ENCODE measurements around the gene DRAP1. TPM values are rescaled to one million over a fixed set of nuclear protein-coding genes. Genes with fewer than 3 reads are reported as not detected.

Gene DRAP1
- total and polyA plus RNA-seq, 9 of the 15 experiments (the other 6 are each of a cell fraction or from before 2014, with no cell fraction given): 9.6 to 200 (median 92.9) TPM

DNA sequence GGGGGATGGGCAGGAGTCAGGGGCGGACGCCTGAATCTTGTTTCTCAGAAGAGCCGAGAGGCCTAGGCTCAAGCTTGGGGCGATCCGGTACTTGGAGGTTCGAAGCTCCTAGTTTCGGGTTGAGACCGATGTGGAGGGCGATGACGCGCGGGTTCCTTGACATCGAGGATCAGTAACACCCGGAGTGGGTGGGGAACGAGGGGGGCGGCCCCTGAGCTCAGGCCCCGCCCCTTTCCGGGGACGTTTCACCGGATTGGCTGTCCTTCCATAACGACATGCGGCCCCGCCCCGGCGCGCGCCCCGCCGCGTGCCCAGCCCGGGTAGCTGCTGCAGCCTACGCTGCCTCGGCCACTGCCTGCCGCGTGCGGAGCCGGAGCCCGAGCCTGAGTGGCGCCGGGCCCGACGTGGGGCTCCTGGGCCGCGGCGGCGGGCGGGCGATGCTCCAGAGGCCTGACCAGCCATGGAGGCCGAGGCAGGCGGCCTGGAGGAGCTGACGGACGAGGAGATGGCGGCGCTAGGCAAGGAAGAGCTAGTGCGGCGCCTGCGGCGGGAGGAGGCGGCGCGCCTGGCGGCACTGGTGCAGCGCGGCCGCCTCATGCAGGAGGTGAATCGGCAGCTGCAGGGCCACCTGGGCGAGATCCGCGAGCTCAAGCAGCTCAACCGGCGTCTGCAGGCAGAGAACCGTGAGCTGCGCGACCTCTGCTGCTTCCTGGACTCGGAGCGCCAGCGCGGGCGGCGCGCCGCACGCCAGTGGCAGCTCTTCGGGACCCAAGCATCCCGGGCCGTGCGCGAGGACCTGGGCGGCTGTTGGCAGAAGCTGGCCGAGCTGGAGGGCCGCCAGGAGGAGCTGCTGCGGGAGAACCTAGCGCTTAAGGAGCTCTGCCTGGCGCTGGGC is 28.7 kb upstream of the DRAP1 start, which contains the start of gene CCDC85B (continued):
- TF ChIP-seq, protein P1, sequence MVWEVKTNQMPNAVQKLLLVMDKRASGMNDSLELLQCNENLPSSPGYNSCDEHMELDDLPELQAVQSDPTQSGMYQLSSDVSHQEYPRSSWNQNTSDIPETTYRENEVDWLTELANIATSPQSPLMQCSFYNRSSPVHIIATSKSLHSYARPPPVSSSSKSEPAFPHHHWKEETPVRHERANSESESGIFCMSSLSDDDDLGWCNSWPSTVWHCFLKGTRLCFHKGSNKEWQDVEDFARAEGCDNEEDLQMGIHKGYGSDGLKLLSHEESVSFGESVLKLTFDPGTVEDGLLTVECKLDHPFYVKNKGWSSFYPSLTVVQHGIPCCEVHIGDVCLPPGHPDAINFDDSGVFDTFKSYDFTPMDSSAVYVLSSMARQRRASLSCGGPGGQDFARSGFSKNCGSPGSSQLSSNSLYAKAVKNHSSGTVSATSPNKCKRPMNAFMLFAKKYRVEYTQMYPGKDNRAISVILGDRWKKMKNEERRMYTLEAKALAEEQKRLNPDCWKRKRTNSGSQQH (CRISPR knock-in tag; IDR thresholded peaks at IDR 0.05): peak; percentile 64; the same call in 1 of the 2 replicates
- TF ChIP-seq MCM5 (IDR thresholded peaks at IDR 0.05; ENCODE audit: low read depth) (no peak), HDAC8 (tag; IDR thresholded peaks at IDR 0.05) (0 out of 2 replicates have a peak, but pooled peaks have one; percentile 43), SRSF1 (IDR thresholded peaks at IDR 0.05; ENCODE audit: low read depth, low read length) (no peak), POLR3A (IDR thresholded peaks at IDR 0.05; ENCODE audit: borderline replicate concordance, extremely low read depth, insufficient read depth, insufficient read length) (no peak), NFIC (IDR thresholded peaks at IDR 0.05) (peak; percentile 22; the same call in 1 of the 2 replicates), ZNF3 (CRISPR knock-in tag; IDR thresholded peaks at IDR 0.05) (no peak), ZNF23 (CRISPR knock-in tag; IDR thresholded peaks at IDR 0.05) (no peak), ZNF146 (CRISPR knock-in tag; IDR thresholded peaks at IDR 0.05; ENCODE audit: unreplicated experiment) (no peak), ZNF76 (CRISPR knock-in tag; IDR thresholded peaks at IDR 0.05; ENCODE audit: borderline replicate concordance) (peak; percentile 84; the same call in 1 of the 2 replicates), ZSCAN29 (IDR thresholded peaks at IDR 0.05) (no peak), EP300 (IDR thresholded peaks at IDR 0.05; ENCODE audit: low read length) (no peak), RFX7 (CRISPR knock-in tag; IDR thresholded peaks at IDR 0.05) (no peak), KLF13 (tag; IDR thresholded peaks at IDR 0.05; ENCODE audit: borderline replicate concordance, low read depth) (peak; percentile 75; the same call in 1 of the 2 replicates), HNRNPK (IDR thresholded peaks at IDR 0.05; ENCODE audit: low read depth, low read length, poor library complexity, severe bottlenecking) (peak; percentile 19), TAF7 (tag; IDR thresholded peaks at IDR 0.05) (no peak), ZNF124 (CRISPR knock-in tag; IDR thresholded peaks at IDR 0.05) (no peak), ZC3H4 (CRISPR knock-in tag; IDR thresholded peaks at IDR 0.05; ENCODE audit: borderline replicate concordance) (peak; percentile 85; the same call in 1 of the 2 replicates), RBFOX2 (IDR thresholded peaks at IDR 0.05; ENCODE audit: low read depth, low read length) (peak; percentile 91)
- TF ChIP-seq, protein P2, sequence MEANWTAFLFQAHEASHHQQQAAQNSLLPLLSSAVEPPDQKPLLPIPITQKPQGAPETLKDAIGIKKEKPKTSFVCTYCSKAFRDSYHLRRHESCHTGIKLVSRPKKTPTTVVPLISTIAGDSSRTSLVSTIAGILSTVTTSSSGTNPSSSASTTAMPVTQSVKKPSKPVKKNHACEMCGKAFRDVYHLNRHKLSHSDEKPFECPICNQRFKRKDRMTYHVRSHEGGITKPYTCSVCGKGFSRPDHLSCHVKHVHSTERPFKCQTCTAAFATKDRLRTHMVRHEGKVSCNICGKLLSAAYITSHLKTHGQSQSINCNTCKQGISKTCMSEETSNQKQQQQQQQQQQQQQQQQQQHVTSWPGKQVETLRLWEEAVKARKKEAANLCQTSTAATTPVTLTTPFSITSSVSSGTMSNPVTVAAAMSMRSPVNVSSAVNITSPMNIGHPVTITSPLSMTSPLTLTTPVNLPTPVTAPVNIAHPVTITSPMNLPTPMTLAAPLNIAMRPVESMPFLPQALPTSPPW (CRISPR knock-in tag; IDR thresholded peaks at IDR 0.05): peak; percentile 78
- TF ChIP-seq, protein P3, sequence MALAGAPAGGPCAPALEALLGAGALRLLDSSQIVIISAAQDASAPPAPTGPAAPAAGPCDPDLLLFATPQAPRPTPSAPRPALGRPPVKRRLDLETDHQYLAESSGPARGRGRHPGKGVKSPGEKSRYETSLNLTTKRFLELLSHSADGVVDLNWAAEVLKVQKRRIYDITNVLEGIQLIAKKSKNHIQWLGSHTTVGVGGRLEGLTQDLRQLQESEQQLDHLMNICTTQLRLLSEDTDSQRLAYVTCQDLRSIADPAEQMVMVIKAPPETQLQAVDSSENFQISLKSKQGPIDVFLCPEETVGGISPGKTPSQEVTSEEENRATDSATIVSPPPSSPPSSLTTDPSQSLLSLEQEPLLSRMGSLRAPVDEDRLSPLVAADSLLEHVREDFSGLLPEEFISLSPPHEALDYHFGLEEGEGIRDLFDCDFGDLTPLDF (CRISPR knock-in tag; IDR thresholded peaks at IDR 0.05): no peak
- TF ChIP-seq, protein P4, sequence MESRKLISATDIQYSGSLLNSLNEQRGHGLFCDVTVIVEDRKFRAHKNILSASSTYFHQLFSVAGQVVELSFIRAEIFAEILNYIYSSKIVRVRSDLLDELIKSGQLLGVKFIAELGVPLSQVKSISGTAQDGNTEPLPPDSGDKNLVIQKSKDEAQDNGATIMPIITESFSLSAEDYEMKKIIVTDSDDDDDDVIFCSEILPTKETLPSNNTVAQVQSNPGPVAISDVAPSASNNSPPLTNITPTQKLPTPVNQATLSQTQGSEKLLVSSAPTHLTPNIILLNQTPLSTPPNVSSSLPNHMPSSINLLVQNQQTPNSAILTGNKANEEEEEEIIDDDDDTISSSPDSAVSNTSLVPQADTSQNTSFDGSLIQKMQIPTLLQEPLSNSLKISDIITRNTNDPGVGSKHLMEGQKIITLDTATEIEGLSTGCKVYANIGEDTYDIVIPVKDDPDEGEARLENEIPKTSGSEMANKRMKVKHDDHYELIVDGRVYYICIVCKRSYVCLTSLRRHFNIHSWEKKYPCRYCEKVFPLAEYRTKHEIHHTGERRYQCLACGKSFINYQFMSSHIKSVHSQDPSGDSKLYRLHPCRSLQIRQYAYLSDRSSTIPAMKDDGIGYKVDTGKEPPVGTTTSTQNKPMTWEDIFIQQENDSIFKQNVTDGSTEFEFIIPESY (CRISPR knock-in tag; IDR thresholded peaks at IDR 0.05): no peak
